Ovary (tissue), 3 donors: ENCODE results near the gene NPPB.

Source experiments
- CTCF ChIP-seq, 3 donors: fragments of 450-650 bp in 2 of 3; fragments of 200-600 bp in 1 of 3; IDR thresholded peaks; one replicate each; pipeline versions ENCODE4 v1.5.1 to v1.8.0; 2016 to 2022; ENCODE audit warnings: antibody characterized with exemption in 3 of 3, mild to moderate bottlenecking in 1 of 3
- POLR2A ChIP-seq: fragments of 450-650 bp; IDR thresholded peaks from one replicate; pipeline ENCODE4 v1.6.1; 2017; ENCODE audit warnings: antibody characterized with exemption, mild to moderate bottlenecking, moderate library complexity
- donor health status: DM: no; HTN: no; CAD: no.

GRCh38 chr1:11831945-11832725 is 26.6 kb downstream of the NPPB start:
- TF ChIP-seq CTCF (IDR thresholded peaks at IDR 0.05) (no peak), POLR2A (no peak)
